HG02885 (cell line): ENCODE results near the gene USP37.

ENCODE experiments used
- ATAC-seq: cut with Tn5 transposase; IDR thresholded peaks from one replicate; pipeline ENCODE4 v1.9.1; 2021; ENCODE audit warnings: mild to moderate bottlenecking; ENCODE audit not compliant: unreplicated experiment, poor library complexity

Gene USP37

DNA sequence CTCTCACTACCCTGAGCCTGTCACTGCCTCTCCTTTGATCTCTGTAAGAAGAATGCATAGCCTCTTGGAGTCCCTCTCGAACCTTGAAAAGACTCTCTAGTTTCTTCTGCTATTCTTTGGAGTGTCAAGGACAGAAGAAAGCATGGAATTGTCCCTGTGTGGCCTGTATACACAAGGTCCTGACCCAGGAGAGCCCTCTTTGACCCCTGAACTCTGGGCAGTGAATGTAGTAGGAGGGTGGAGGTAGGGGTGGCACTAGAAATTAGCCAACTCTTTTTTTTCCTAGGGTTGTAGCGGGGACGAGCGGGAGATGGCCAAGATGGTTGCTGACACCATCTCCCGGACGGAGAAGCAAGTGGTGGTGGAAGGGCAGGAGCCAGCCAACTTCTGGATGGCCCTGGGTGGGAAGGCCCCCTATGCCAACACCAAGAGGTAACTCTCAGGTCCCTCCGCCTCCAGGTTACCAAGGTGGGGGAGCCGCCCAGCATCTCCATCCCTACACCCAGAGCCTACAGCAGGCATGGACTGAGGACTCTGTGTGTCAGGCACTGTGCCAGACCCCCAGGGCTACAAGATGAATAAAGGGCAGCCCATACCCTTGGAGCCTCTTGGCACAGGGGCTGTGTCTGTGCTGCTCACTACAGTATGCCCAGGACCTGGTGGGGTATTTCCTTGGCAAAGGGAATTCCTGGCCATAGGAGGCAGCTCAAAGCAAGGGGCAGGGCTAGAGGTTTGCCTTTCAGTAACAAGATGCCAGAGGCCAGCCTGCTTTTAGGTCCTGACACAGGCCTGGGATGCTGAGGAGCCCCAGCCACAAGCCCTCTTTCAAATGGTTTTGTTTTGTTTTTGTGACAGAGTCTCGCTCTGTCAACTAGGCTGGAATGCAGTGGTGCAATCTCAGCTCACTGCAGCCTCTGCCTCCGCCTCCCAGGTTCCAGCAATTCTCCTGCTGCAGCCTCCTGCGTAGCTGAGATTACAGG is 132.9 kb downstream of the USP37 start:
- no peak for ATAC-seq

DNA sequence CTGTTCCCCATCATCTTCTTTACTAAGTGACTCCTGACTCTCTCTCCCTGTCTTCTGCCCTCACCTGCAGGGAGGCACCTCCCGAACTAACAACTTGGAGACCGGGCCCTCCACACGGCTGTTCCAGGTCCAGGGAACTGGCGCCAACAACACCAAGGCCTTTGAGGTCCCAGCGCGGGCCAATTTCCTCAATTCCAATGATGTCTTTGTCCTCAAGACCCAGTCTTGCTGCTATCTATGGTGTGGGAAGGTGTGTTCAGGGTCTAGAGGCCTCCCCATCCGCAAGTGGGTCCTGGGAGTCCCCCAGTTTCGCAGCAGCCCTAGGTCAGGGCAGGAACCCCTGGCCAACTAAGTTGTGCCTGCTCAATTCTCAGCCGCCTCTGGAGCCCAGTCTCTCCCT is 133.7 kb downstream of the USP37 start:
- ATAC-seq: no peak

DNA sequence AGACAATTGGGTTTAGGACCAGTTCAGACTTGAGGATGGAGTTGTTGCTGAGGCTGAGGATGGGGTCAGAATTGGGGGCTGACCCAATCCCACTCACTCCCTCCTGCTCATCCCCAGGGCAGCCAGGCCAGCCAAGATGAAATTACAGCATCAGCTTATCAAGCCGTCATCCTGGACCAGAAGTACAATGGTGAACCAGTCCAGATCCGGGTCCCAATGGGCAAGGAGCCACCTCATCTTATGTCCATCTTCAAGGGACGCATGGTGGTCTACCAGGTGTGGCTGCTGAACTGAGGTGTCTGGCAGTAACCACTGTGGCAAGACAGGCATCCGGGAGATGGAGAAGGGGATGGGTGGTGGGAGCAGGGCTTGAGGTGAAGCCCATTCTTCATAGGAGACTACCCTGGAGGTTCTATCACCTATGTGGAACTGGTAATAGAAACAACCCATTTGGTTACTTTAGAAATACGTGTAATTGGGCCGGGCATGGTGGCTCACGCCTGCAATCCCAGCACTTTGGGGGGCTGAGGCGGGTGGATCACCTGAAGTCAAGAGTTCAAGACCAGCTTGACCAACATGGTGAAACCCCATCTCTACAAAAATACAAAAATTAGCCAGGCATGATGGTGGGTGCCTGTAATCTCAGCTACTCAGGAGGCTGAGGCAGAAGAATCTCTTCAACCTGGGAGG is 135.3 kb downstream of the USP37 start:
- no peak for ATAC-seq

DNA sequence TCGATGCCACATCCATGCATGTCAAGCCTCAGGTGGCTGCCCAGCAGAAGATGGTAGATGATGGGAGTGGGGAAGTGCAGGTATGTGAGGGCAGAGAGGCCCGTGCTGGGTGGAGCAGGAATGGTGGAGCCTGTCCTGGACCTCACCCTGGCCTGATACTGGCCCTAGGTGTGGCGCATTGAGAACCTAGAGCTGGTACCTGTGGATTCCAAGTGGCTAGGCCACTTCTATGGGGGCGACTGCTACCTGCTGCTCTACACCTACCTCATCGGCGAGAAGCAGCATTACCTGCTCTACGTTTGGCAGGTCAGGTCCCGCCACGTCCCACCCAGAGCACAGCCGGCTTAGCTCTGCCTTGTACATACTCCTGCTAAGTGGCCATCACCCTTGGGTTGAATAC is 136.3 kb downstream of the USP37 start:
- ATAC-seq: no peak

DNA sequence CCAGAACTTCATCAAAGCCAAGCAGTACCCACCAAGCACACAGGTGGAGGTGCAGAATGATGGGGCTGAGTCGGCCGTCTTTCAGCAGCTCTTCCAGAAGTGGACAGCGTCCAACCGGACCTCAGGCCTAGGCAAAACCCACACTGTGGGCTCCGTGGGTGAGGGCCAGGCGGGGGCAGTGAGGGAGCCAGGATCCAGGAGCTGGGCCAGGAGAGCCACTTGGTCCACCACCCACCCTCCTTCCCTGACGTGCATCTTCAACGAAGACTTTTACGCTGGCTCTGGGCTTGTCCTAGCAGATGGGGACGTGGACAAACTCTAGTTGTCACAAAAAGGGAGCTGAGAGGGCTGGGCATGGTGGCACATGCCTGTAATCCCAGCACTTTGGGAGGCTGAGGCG is 137.4 kb downstream of the USP37 start:
- no peak for ATAC-seq

GRCh38 chr2:218429911-218430692 is 138.0 kb downstream of the USP37 start:
- ATAC-seq: no peak

DNA sequence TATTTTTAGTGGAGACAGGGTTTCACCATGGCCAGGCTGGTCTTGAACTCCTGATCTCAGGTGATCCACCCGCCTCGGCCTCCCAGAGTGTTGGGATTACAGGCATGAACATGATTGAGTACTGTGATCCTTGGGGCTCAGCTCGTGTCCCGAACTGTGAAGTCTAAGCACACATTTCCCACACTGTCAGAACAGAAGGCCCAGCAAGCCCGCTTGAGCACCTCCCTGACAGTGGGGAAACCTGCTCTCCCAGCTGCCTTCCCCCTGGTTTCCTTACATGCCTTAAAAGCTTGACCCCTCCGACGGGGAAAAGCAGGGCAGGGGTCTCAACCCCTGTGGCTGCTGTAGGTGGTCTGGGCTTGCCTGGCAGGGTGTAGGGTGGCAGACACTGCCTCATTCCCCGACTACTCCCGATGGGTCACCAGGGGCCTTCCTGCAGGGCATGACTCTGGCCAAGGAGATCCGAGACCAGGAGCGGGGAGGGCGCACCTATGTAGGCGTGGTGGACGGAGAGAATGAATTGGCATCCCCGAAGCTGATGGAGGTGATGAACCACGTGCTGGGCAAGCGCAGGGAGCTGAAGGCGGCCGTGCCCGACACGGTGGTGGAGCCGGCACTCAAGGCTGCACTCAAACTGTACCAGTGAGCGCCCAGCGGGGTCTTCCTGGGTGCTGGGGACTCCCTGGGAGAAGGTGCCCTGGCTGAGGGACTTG is 139.1 kb downstream of the USP37 start:
- ATAC-seq: no peak

GRCh38 chr2:218427741-218428140 is 140.4 kb downstream of the USP37 start:
- no peak for ATAC-seq

- no peak for ATAC-seq
Measured at GRCh38 chr2:218425531-218425930, 142.6 kb downstream of the USP37 start.

DNA sequence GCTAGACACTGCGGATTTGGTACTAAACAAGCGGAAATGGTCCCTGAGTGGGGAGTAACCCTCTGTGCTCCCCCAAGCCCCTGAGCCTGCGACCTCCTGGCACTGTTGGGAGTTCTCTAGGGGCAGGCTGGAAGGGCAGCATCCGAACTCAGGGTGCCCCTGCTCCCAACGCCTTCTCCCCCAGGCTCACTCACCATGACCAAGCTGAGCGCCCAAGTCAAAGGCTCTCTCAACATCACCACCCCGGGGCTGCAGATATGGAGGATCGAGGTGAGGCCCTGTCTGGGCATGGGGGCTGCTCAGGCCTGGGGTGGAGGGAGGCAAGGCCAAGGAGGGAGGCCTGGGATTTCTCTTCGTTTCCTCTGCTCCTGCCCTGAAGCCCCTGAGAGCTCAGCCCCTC is 144.6 kb downstream of the USP37 start:
- no peak for ATAC-seq

DNA sequence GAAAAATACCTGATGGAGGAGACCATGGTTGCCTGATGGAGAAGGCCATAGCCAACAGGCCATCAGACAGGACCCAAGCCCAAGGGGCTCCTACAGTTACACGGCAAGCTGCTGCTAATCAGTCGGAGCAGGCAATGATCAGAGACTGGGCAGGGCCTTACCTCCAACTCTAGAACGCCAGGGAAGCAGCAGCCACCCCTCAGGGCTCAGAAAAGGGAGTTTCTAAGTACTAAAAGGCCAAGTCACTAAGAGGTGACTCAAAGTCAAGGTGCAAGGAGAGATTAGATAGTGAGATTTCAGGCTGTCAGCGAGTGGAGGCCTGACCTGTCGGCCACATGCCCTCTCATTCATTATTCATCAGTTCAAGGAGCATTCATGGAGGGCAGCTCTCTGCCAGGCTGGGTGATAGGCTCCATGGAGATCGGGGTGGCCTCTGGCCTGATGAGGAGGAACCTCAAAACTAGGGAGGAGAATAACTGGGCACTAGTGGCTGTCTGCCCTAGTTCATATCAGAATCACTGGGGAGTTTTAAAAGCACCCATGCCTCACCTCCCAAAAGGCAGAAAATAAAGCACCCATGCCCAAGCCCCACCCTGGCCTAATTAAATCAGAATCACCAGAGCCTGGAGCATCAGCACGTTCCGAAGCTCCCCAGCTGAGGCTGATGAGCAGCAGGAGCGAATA is 145.6 kb downstream of the USP37 start:
- no peak for ATAC-seq

GRCh38 chr2:218421027-218421426 is 147.1 kb downstream of the USP37 start:
- ATAC-seq: no peak

DNA sequence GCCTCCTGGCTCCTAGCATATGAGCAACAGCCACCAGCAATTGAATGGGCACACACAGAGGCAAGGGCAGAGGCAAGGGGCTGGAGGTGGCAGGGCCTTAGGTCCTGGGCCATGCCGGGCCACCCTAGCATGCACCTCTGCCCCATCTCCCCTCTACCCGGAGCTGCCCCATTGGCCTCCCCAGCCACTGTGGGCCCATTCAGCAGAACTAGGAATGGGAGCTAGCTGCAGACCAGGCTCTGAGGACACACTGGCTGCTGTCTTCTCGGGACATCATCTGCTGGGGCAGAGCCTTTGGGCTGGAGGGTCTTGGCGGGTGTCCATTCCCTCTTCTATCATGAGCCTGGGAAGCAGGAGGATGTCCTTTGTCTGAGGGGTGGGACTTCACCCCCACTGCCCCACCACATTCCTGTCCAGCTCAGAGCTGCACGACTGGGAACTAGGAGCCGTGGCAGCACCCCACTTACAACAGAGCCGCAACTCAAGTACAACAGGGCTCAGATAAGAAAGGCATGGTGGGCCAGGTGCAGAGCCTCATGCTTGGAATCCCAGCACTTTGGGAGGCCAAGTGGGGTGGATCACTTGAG is 148.4 kb downstream of the USP37 start:
- no peak for ATAC-seq

- no peak for ATAC-seq
Measured at GRCh38 chr2:218418717-218419458, 149.3 kb downstream of the USP37 start, which contains the start of gene VIL1. VIL1 (plus strand) TSS chr2:218419123; CDS start chr2:218423779, 4,656 bp downstream.

DNA sequence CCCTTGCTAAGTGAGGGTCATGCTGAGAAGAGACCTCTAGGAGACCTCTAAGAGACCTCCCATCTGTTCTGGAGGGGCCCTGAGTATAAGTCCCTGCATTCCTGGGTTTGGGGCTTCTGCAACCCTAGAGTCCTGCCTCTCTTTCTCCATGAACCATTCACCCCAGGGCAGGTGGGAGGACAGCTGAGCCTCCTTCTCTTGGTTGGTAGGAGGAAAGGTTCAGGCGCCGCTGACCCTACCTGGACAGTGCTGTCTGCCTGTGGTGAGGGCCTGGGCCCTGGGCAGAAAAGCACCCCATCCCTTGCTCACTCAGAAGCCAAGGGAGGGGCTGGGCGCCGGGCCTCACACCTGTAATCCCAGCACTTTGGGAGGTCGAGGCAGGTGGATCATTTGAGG is 149.8 kb downstream of the USP37 start:
- ATAC-seq: no peak

DNA sequence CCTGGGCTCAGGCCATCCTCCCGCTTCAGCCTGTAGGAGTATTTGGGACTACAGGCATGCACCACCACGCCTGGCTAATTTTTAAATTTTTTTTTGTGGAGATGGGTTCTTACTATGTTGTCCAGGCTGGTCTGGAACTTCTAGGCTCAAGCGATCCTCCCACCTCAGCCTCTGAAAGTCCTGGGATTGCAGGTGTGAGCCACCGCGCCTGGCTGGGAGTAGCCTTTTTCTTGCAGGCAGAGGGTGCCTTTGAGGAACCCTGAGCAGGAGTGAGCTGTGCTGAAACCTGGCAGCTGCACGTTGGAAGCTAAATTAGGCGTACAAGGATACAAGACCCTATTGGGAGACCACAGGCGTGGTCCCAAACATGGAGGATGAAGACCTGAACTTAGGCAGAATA is 160.4 kb downstream of the USP37 start:
- no peak for ATAC-seq

- no peak for ATAC-seq
Measured at GRCh38 chr2:218406949-218407618, 161.1 kb downstream of the USP37 start.
